ENCODE data around the gene ZBTB9. TPM values are rescaled to one million over a fixed set of nuclear protein-coding genes. Genes with fewer than 3 reads are reported as not detected.

Gene ZBTB9
- total RNA-seq, 1 donor: 5.5 TPM

GRCh38 chr6:33415831-33416230 is 38.5 kb upstream of the ZBTB9 start:
- H3K4me3 ChIP-seq (ENCODE audit: low read depth, low read length): peak overlapping the region; percentile 96
- TF ChIP-seq CTCF (IDR thresholded peaks at IDR 0.05; ENCODE audit: insufficient read depth, low read length): no peak
- DNase-seq (ENCODE audit: low read depth): no peak

GRCh38 chr6:33416386-33417127 is 37.8 kb upstream of the ZBTB9 start:
- no peak for DNase-seq (ENCODE audit: low read depth)
- TF ChIP-seq CTCF (IDR thresholded peaks at IDR 0.05; ENCODE audit: insufficient read depth, low read length): no peak
- peak overlapping the region; percentile 96 for H3K4me3 ChIP-seq (ENCODE audit: low read depth, low read length)

GRCh38 chr6:33417128-33417902 is 37.1 kb upstream of the ZBTB9 start:
- peak; percentile 80 for DNase-seq (ENCODE audit: low read depth)
- TF ChIP-seq CTCF (IDR thresholded peaks at IDR 0.05; ENCODE audit: insufficient read depth, low read length): no peak
- H3K4me3 ChIP-seq (ENCODE audit: low read depth, low read length): peak overlapping the region; percentile 96

GRCh38 chr6:33417903-33418689 is 36.3 kb upstream of the ZBTB9 start, which contains the start of gene CUTA:
Gene CUTA (minus strand): TSS chr6:33418107. CDS start chr6:33418000, 107 bp downstream.
- peak; percentile 100 for DNase-seq (ENCODE audit: low read depth)
- TF ChIP-seq CTCF (IDR thresholded peaks at IDR 0.05; ENCODE audit: insufficient read depth, low read length): no peak
- H3K4me3 ChIP-seq (ENCODE audit: low read depth, low read length): peak within 1 kb of the TSS; percentile 96

GRCh38 chr6:33418690-33419291 is 35.6 kb upstream of the ZBTB9 start:
- TF ChIP-seq CTCF (IDR thresholded peaks at IDR 0.05; ENCODE audit: insufficient read depth, low read length): no peak
- no peak for DNase-seq (ENCODE audit: low read depth)
- H3K4me3 ChIP-seq (ENCODE audit: low read depth, low read length): peak overlapping the region; percentile 57

Data from fibroblast of the aortic adventitia (primary cell).